ENCODE results near the gene NEMP2. TPM values are rescaled to one million over a fixed set of nuclear protein-coding genes. Genes with fewer than 3 reads are reported as not detected.
A peak's percentile ranks its signal among the peaks of the same experiment; 100 is the strongest.

Gene NEMP2
- total and polyA plus RNA-seq, 2 of the 4 experiments (the other 2 are of a cell fraction), result 1.1 to 1.3 TPM

DNA sequence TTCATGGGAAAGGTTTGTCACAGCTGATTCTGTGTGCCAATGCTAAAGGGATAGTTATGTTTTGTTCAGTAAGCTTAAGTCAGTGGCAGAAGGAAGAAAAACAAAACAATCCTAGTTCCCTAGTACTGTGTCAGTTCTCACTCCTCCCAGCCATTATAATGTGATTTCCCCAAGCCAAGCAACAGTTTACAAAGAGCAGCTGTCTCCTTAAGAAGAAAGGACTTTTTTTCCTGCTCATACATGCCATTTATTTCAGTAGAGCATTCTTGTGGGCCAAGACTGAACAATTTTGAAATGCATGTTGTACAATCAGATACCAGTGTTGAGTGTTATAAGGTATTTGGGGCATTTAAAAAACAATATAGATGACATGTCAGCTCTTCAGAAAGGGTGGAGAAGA, 52.1 kb downstream of the NEMP2 start:
- TF ChIP-seq, protein P1, sequence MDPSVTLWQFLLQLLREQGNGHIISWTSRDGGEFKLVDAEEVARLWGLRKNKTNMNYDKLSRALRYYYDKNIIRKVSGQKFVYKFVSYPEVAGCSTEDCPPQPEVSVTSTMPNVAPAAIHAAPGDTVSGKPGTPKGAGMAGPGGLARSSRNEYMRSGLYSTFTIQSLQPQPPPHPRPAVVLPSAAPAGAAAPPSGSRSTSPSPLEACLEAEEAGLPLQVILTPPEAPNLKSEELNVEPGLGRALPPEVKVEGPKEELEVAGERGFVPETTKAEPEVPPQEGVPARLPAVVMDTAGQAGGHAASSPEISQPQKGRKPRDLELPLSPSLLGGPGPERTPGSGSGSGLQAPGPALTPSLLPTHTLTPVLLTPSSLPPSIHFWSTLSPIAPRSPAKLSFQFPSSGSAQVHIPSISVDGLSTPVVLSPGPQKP (IDR thresholded peaks at IDR 0.05; ENCODE audit: borderline replicate concordance, low read depth, low read length), result no peak
- TF ChIP-seq CHD1 (IDR thresholded peaks at IDR 0.05; ENCODE audit: low read depth, low read length) (no peak), POLR2A (IDR thresholded peaks at IDR 0.05; ENCODE audit: low read depth, low read length) (no peak), NFE2L2 (IDR thresholded peaks at IDR 0.05; ENCODE audit: low read depth, low read length) (no peak), MXI1 (IDR thresholded peaks at IDR 0.05; ENCODE audit: borderline replicate concordance, low read depth, low read length) (no peak), FOS (IDR thresholded peaks at IDR 0.05; ENCODE audit: low read depth, low read length) (no peak), RFX5 (IDR thresholded peaks at IDR 0.05; ENCODE audit: low read depth, low read length) (no peak), CEBPB (IDR thresholded peaks at IDR 0.05; ENCODE audit: low read depth, low read length) (no peak), BHLHE40 (IDR thresholded peaks at IDR 0.05; ENCODE audit: low read depth, low read length) (no peak)
- dilution Hi-C loops (cut with HindIII; ENCODE audit: low sequenced_read_pairs, unreplicated experiment) (no loop called here), in situ Hi-C loops (cut with MboI; ENCODE audit: low sequenced_read_pairs) (no loop called here), intact Hi-C loops (cut with micrococcal nuclease) (no loop called here)
- ATAC-seq (ENCODE audit: low read depth), result peak; percentile 70
- H3K9me1 ChIP-seq (ENCODE audit: insufficient read depth, low read length), result 0 out of 2 replicates have a peak, but pooled peaks cover 6% of the 10 kb centered on the region
- H4K91ac ChIP-seq (ENCODE audit: insufficient read depth, low read depth, low read length), result no peak overlapping the region
- H2AK9ac ChIP-seq (replicated peaks; ENCODE audit: low read depth, low read length, poor library complexity), result no peak overlapping the region
- peaks cover 7% of the 10 kb centered on the region; the same call in 1 of the 2 replicates for H3K4me1 ChIP-seq (ENCODE audit: control insufficient read depth, insufficient read depth, low read length)
- no TSS peak for BruUV-seq (replicated peaks)
- H3K79me1 ChIP-seq (ENCODE audit: low read depth in 1 of 2, low read length in 2 of 2), result no peaks in the 10 kb centered on the region
- no peak overlapping the region for H3K9ac ChIP-seq (ENCODE audit: low read depth, low read length)
- H2AK5ac ChIP-seq (ENCODE audit: low read depth, low read length), result no peak overlapping the region
- no peaks in the 10 kb centered on the region for H3K9me3 ChIP-seq (ENCODE audit: control insufficient read depth, insufficient read depth, low read length)
- ChIA-PET CTCF (interaction anchor here (0.6 to 0.7 kb wide), 2 partner anchors 16 to 686 kb away, joined by 3 read pairs; no protein-coding TSS in a partner anchor), POLR2A (ENCODE audit: unreplicated experiment) (no interaction called here)
- no peak overlapping the region for H4K8ac ChIP-seq (ENCODE audit: low read depth in 2 of 2, low read length in 2 of 2)
- H4K5ac ChIP-seq (ENCODE audit: low read depth, low read length), result no peak overlapping the region
- H3K18ac ChIP-seq (ENCODE audit: low read depth, low read length), result 0 out of 2 replicates have a peak overlapping the region, but pooled peaks have one; percentile 17
- no peak overlapping the region for H2BK120ac ChIP-seq (ENCODE audit: low read depth, low read length)
- no peak overlapping the region; the same call in 1 of the 2 replicates for H3K4me2 ChIP-seq (ENCODE audit: low read depth, low read length)
- H3K14ac ChIP-seq (replicated peaks; ENCODE audit: low read depth, low read length), result no peak overlapping the region
- H3K4ac ChIP-seq (ENCODE audit: low read depth, low read length), result no peak overlapping the region
- no peak overlapping the region for H3K23ac ChIP-seq (ENCODE audit: low read depth, low read length)
- H2BK15ac ChIP-seq (ENCODE audit: low read depth, low read length), result no peak overlapping the region
- H3K4me3 ChIP-seq (ENCODE audit: insufficient read depth, low read depth, low read length), result no peak overlapping the region
- no peak overlapping the region for H3K56ac ChIP-seq (ENCODE audit: extremely low read depth, insufficient read depth, low read length)
- H3K27me3 ChIP-seq (ENCODE audit: control insufficient read depth, insufficient read depth, low read length), result no peaks in the 10 kb centered on the region
- no peak overlapping the region for H2BK20ac ChIP-seq (ENCODE audit: low read depth, low read length)
- H4K20me1 ChIP-seq (ENCODE audit: insufficient read depth, low read length), result no peaks in the 10 kb centered on the region
- peak overlapping the region; percentile 11 for H2BK5ac ChIP-seq (ENCODE audit: low read depth, low read length, poor library complexity, severe bottlenecking)
- no peak overlapping the region for H2AFZ ChIP-seq (replicated peaks; ENCODE audit: low read length, poor library complexity)
- H3K27ac ChIP-seq (ENCODE audit: insufficient read depth, low read length), result no peak overlapping the region
- DNase-seq, result peak; percentile 34
- no peaks in the 10 kb centered on the region for H3K36me3 ChIP-seq (ENCODE audit: control insufficient read depth, insufficient read depth, low read length)
